BE2C (cell line): Measurements from ENCODE around the gene TMEM141.
"Not testable (repeated sequence)": the region's sequence is repeated elsewhere in the genome, so short reads cannot be mapped to it uniquely, and the experiment has no call there.

Experiments used
- DNase-seq: peaks from one replicate; pipeline ENCODE4 v3.0.0-alpha.2; 2020
- H3K27me3 ChIP-seq: fragments of 250-450 bp; sonication (Bioruptor Pico); 2 replicates; pipeline ENCODE4 v1.5.1; 2020; ENCODE audit warnings: mild to moderate bottlenecking
- H3K36me3 ChIP-seq: fragments of 250-450 bp; sonication (Bioruptor Pico); 2 replicates; pipeline ENCODE4 v1.5.1; 2020; ENCODE audit warnings: mild to moderate bottlenecking
- H3K4me1 ChIP-seq: fragments of 250-450 bp; sonication (Bioruptor Pico); 2 replicates; pipeline ENCODE4 v1.5.1; 2020
- H3K4me3 ChIP-seq: 2 replicates; pipeline ENCODE4 v1.5.1; 2011; ENCODE audit warnings: low read depth, low read length
- H3K9me3 ChIP-seq: fragments of 250-450 bp; sonication (Bioruptor Pico); 2 replicates; pipeline ENCODE4 v1.5.1; 2020
- CTCF ChIP-seq: IDR thresholded peaks from 2 replicates; pipeline ENCODE4 v1.5.1; 2012; ENCODE audit warnings: mild to moderate bottlenecking, low read depth, low read length

The TMEM141 gene

GRCh38 chr9:136766410-136767120 lies 24.6 kb upstream of the TMEM141 start:
- not testable (repeated sequence) for H3K4me3 ChIP-seq, H3K4me1 ChIP-seq, H3K27me3 ChIP-seq, H3K36me3 ChIP-seq, H3K9me3 ChIP-seq
- TF ChIP-seq CTCF = peak; percentile 41
- DNase-seq = peak; percentile 72

DNA sequence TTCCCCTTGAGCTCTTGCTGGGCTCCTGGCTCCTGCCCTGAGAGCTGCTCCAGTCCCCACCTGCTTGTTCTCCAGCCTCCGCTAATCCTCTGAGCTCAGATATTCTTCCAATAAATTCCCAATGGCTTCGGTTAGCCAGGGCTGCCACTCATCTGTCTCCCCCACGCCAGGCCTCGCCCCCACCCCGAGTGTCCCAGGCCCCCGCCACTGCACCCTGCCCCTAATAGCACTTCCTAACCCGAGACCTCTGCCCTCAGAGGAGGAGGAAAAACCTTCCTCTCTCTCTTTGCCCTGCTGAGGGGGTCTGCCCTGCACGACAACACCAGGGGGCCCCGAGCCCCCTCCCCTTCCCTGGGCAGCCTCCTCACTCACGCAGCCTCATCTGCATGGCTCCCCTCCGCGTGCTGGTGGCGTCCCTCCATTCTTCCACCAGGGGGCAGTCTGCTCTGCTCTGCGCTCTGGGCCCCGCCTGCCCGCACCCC lies 21.4 kb upstream of the TMEM141 start:
- peak; percentile 70 for DNase-seq
- Histone ChIP-seq H3K36me3 (no peaks in the 10 kb centered on the region), H3K4me1 (no peaks in the 10 kb centered on the region), H3K27me3 (no peaks in the 10 kb centered on the region), H3K4me3 (peak overlapping the region; percentile 37), H3K9me3 (peaks cover 5% of the 10 kb centered on the region; the same call in 1 of the 2 replicates)
- peak; percentile 66 for TF ChIP-seq CTCF

DNA sequence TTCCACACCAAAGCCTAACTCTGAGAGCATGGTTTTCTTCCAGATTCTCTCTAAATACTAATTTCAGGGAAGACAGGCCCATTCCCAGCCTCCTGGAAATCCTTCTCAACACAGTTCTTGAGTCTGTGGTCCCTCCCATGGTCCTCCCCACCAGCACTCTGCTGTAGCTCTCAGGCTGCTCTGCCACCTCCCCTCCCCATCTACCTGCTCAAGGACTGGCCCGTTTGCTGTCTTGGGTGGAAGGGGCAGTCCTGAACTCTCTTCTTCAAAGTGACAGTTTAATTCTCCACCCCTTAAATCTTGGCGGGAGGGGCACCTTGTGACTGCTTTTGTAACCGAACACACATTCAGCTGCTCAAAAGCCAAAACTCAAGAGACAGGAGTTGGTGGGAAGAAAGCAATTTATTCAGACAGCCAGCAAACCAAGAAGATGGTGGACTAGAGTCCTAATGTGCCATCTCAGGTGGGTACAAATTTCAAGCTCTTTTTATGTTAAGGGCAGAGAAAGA lies 19.2 kb upstream of the TMEM141 start:
- H3K27me3 ChIP-seq = no peaks in the 10 kb centered on the region
- H3K9me3 ChIP-seq = peaks cover 5% of the 10 kb centered on the region; the same call in 1 of the 2 replicates
- no peak for DNase-seq
- no peak overlapping the region for H3K4me3 ChIP-seq
- H3K4me1 ChIP-seq = no peaks in the 10 kb centered on the region
- no peaks in the 10 kb centered on the region for H3K36me3 ChIP-seq
- no peak for TF ChIP-seq CTCF

- Histone ChIP-seq H3K4me1 (no peaks in the 10 kb centered on the region), H3K9me3 (peaks cover 5% of the 10 kb centered on the region; the same call in 1 of the 2 replicates), H3K36me3 (no peaks in the 10 kb centered on the region), H3K27me3 (no peaks in the 10 kb centered on the region), H3K4me3 (no peak overlapping the region)
- DNase-seq = peak; percentile 84
- TF ChIP-seq CTCF = peak; percentile 4; the same call in 1 of the 2 replicates
Measured at GRCh38 chr9:136773386-136774044, 17.6 kb upstream of the TMEM141 start.

GRCh38 chr9:136774416-136775045 lies 16.6 kb upstream of the TMEM141 start:
- Histone ChIP-seq H3K36me3 (no peaks in the 10 kb centered on the region), H3K9me3 (peaks cover 5% of the 10 kb centered on the region; the same call in 1 of the 2 replicates), H3K4me3 (no peak overlapping the region), H3K27me3 (no peaks in the 10 kb centered on the region), H3K4me1 (no peaks in the 10 kb centered on the region)
- TF ChIP-seq CTCF = no peak
- DNase-seq = no peak
